H9 (cell line): ENCODE data around the gene DNAH1. TPM values are rescaled to one million over a fixed set of nuclear protein-coding genes. Genes with fewer than 3 reads are reported as not detected.

Source experiments
- DNase-seq: peaks from one replicate; pipeline ENCODE4 v3.0.0-alpha.2; 2017
- H2AFZ ChIP-seq: one replicate; pipeline ENCODE4 v1.6.1; 2013; ENCODE audit warnings: mild to moderate bottlenecking, low read length, control low read depth, moderate library complexity
- H2AK5ac ChIP-seq: 2 replicates; pipeline ENCODE4 v1.6.1; 2013; ENCODE audit warnings: low read length, control low read depth, mixed read lengths; ENCODE audit not compliant: insufficient read length
- H2BK120ac ChIP-seq: one replicate; pipeline ENCODE4 v1.6.1; 2013; ENCODE audit warnings: low read depth, mild to moderate bottlenecking, low read length, control low read depth, inconsistent platforms; ENCODE audit not compliant: poor library complexity, severe bottlenecking
- H2BK12ac ChIP-seq: 2 replicates; pipeline ENCODE4 v1.6.1; 2013; ENCODE audit warnings: low read length, control low read depth, mixed read lengths, low read depth; ENCODE audit not compliant: insufficient read length
- H2BK15ac ChIP-seq: 2 replicates; pipeline ENCODE4 v1.6.1; 2013; ENCODE audit warnings: low read depth, low read length, control low read depth
- H2BK20ac ChIP-seq: one replicate; pipeline ENCODE4 v1.6.1; 2013; ENCODE audit warnings: low read depth, mild to moderate bottlenecking, low read length, control low read depth, inconsistent platforms; ENCODE audit not compliant: poor library complexity, severe bottlenecking
- H2BK5ac ChIP-seq: 2 replicates; pipeline ENCODE4 v1.6.1; 2013; ENCODE audit warnings: low read length, control low read depth, mixed read lengths; ENCODE audit not compliant: insufficient read length
- H3K14ac ChIP-seq: 2 replicates; pipeline ENCODE4 v1.6.1; 2013; ENCODE audit warnings: low read length, control low read depth; ENCODE audit not compliant: insufficient read depth
- H3K18ac ChIP-seq: 2 replicates; pipeline ENCODE4 v1.6.1; 2013; ENCODE audit warnings: low read depth, mild to moderate bottlenecking, mixed read lengths, low read length, control low read depth; ENCODE audit not compliant: insufficient read length
- H3K23ac ChIP-seq: 2 replicates; pipeline ENCODE4 v1.6.1; 2013; ENCODE audit warnings: low read length, control low read depth, mixed read lengths, low read depth; ENCODE audit not compliant: insufficient read length
- H3K23me2 ChIP-seq: 2 replicates; pipeline ENCODE4 v1.6.1; 2013; ENCODE audit warnings: low read depth, mild to moderate bottlenecking, mixed read lengths, low read length, control low read depth; ENCODE audit not compliant: insufficient read length, poor library complexity, severe bottlenecking
- H3K27ac ChIP-seq: 2 replicates; pipeline ENCODE4 v1.5.1; 2013; ENCODE audit warnings: low read length, control low read depth, mixed read lengths, low read depth; ENCODE audit not compliant: insufficient read length
- H3K27me3 ChIP-seq: 2 replicates; pipeline ENCODE4 v1.6.1; 2013; ENCODE audit warnings: low read length, control low read depth, inconsistent platforms; ENCODE audit not compliant: insufficient read depth
- H3K4ac ChIP-seq: 2 replicates; pipeline ENCODE4 v1.6.1; 2013; ENCODE audit warnings: low read depth, mild to moderate bottlenecking, control low read depth, inconsistent platforms, low read length, moderate library complexity
- H3K4me1 ChIP-seq: 2 replicates; pipeline ENCODE4 v1.6.1; 2013; ENCODE audit warnings: low read length, control low read depth, inconsistent platforms; ENCODE audit not compliant: insufficient read depth
- H3K4me2 ChIP-seq: 2 replicates; pipeline ENCODE4 v1.6.1; 2013; ENCODE audit warnings: low read length, control low read depth, mixed read lengths; ENCODE audit not compliant: insufficient read length, insufficient read depth
- H3K56ac ChIP-seq: 2 replicates; pipeline ENCODE4 v1.6.1; 2013; ENCODE audit warnings: low read depth, mild to moderate bottlenecking, mixed read lengths, low read length, control low read depth; ENCODE audit not compliant: insufficient read length
- H3K79me1 ChIP-seq: 2 replicates; pipeline ENCODE4 v1.6.1; 2013; ENCODE audit warnings: low read depth, mild to moderate bottlenecking, moderate library complexity, low read length, control low read depth, inconsistent platforms; ENCODE audit not compliant: insufficient read depth, poor library complexity, severe bottlenecking
- H3K79me2 ChIP-seq: 2 replicates; pipeline ENCODE4 v1.6.1; 2013; ENCODE audit warnings: low read length, control low read depth, inconsistent platforms; ENCODE audit not compliant: insufficient read depth
- H3K9ac ChIP-seq: 2 replicates; pipeline ENCODE4 v1.6.1; 2013; ENCODE audit warnings: low read length, control low read depth, mixed read lengths; ENCODE audit not compliant: insufficient read length; ENCODE audit errors: extremely low read depth
- H3K9me3 ChIP-seq: one replicate; pipeline ENCODE4 v1.6.1; 2013; ENCODE audit warnings: low read depth, low read length, inconsistent platforms; ENCODE audit not compliant: control insufficient read depth
- H3T11ph ChIP-seq: one replicate; pipeline ENCODE4 v1.6.1; 2013; ENCODE audit warnings: mild to moderate bottlenecking, low read length, control low read depth, inconsistent platforms
- H4K20me1 ChIP-seq: one replicate; pipeline ENCODE4 v1.6.1; 2013; ENCODE audit not compliant: control insufficient read depth, insufficient read length, insufficient read depth
- H4K5ac ChIP-seq: 2 replicates; pipeline ENCODE4 v1.6.1; 2013; ENCODE audit warnings: low read depth, mild to moderate bottlenecking, mixed read lengths, low read length, control low read depth; ENCODE audit not compliant: insufficient read length
- H4K8ac ChIP-seq: replicated peaks from 2 replicates; pipeline ENCODE4 v1.6.1; 2013; ENCODE audit warnings: low read length, control low read depth, mixed read lengths, low read depth; ENCODE audit not compliant: insufficient read length
- H4K91ac ChIP-seq: 2 replicates; pipeline ENCODE4 v1.6.1; 2013; ENCODE audit warnings: low read depth, mild to moderate bottlenecking, moderate library complexity, mixed read lengths, low read length, control low read depth; ENCODE audit not compliant: insufficient read length
- H3K27ac Mint-ChIP-seq, 3 experiments: 2 replicates in 2 of 3; 3 replicates in 1 of 3; pipeline ENCODE4 v1.8.0; 2020 to 2021; ENCODE audit warnings: mixed read lengths in 3 of 3, mild to moderate bottlenecking in 1 of 3, moderate library complexity in 1 of 3
- H3K27me3 Mint-ChIP-seq: 2 replicates; pipeline ENCODE4 v1.8.0; 2021; ENCODE audit warnings: low read depth, mild to moderate bottlenecking, moderate library complexity, mixed read lengths
- H3K36me3 Mint-ChIP-seq, 3 experiments: 2 replicates in 2 of 3; 3 replicates in 1 of 3; pipeline ENCODE4 v1.8.0; 2020 to 2021; ENCODE audit warnings: low read depth in 3 of 3, mixed read lengths in 3 of 3; ENCODE audit not compliant: insufficient read depth in 1 of 3
- H3K4me1 Mint-ChIP-seq, 2 experiments: 2 replicates each; pipeline ENCODE4 v1.8.0; 2020; ENCODE audit warnings: mixed read lengths in 2 of 2
- H3K4me3 Mint-ChIP-seq, 2 experiments: 2 replicates in 1 of 2; 3 replicates in 1 of 2; pipeline ENCODE4 v1.8.0; 2020 to 2021; ENCODE audit warnings: mild to moderate bottlenecking in 2 of 2, mixed read lengths in 2 of 2, moderate library complexity in 1 of 2
- H3K9me3 Mint-ChIP-seq, 2 experiments: 2 replicates in 1 of 2; 3 replicates in 1 of 2; pipeline ENCODE4 v1.8.0; 2020; ENCODE audit warnings: mild to moderate bottlenecking in 2 of 2, mixed read lengths in 2 of 2, moderate library complexity in 1 of 2
- WGBS: extraction: QIAGEN DNeasy Blood & Tissue Kit; methylation state at CpG from one replicate; pipeline ENCODE4 v1.1.7; 2013; ENCODE audit warnings: missing lambda C conversion rate, low lambda C conversion rate, mixed read lengths; ENCODE audit not compliant: insufficient read length; ENCODE audit errors: extremely low coverage; 5-methylcytosine and 5-hydroxymethylcytosine counted together
- total RNA-seq: library from RNA; stranded (reverse); gene quantifications from 2 replicates; pipeline ENCODE4 v1.2.1, GENCODE V29; 2021
- TF ChIP-seq, protein P1 (sequence below): fragments of 200-600 bp; sonication (generic); conservative IDR thresholded peaks from 3 replicates; pipeline ENCODE4 v1.8.0; 2021; ENCODE audit warnings: antibody characterized with exemption, mild to moderate bottlenecking

DNAH1 gene
- total RNA-seq, 1 experiment from 2014 or later, result 2.0 TPM

DNA sequence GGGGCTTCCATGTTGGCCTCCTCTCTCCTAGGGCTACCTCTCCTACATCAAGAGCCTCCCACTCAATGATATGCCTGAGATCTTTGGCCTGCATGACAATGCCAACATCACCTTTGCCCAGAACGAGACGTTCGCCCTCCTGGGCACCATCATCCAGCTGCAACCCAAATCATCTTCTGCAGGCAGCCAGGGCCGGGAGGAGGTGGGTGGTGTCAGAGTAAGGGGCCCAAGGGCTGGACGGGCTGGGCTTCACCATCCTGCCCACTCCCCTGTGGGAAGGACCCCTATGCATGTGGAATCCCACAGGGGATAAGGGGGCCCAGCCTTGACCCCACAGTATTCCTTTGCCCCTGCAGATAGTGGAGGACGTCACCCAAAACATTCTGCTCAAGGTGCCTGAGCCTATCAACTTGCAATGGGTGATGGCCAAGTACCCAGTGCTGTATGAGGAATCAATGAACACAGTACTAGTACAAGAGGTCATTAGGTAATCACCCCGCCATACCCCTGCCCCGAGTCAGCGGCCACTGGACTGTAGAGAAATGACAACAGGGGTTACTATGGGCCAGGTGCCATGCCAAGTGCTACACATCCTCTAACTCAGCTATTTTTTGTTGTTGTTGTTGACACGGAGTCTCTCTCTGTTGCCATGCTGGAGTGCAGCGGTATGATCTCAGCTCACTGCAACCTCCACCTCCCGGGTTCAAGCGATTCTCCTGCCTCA is 81.7 kb downstream of the DNAH1 start:
- H3T11ph ChIP-seq, result no peak overlapping the region
- no peak overlapping the region for H3K4me3 Mint-ChIP-seq
- H3K9me3 ChIP-seq, result no peaks in the 10 kb centered on the region

More for the DNA sequence above, 81.7 kb downstream of the DNAH1 start:
- no peak for DNase-seq
- Histone ChIP-seq H3K27me3 (no peaks in the 10 kb centered on the region), H2BK20ac (no peak overlapping the region), H2BK120ac (no peak overlapping the region), H3K79me1 (no peaks in the 10 kb centered on the region), H2AFZ (no peak overlapping the region), H3K4ac (no peak overlapping the region), H3K56ac (no peak overlapping the region), H2BK5ac (no peak overlapping the region), H3K23ac (no peak overlapping the region), H3K79me2 (no peaks in the 10 kb centered on the region), H3K4me1 (no peaks in the 10 kb centered on the region), H3K4me2 (no peak overlapping the region), H2BK15ac (no peak overlapping the region), H4K91ac (no peak overlapping the region), H4K5ac (no peak overlapping the region), H3K18ac (no peak overlapping the region), H2AK5ac (no peak overlapping the region), H4K8ac (no peak overlapping the region), H4K20me1 (no peaks in the 10 kb centered on the region), H3K23me2 (no peaks in the 10 kb centered on the region), H3K27ac (no peak overlapping the region), H3K14ac (no peak overlapping the region; the same call in 1 of the 2 replicates), H3K9ac (no peak overlapping the region), H2BK12ac (no peak overlapping the region)
- peaks cover 9% of the 10 kb centered on the region for H3K27me3 Mint-ChIP-seq
- H3K36me3 Mint-ChIP-seq, result peaks cover 11 to 23% (median 15%) of the 10 kb centered on the region in 3 experiments; a peak in 6 of 7 replicates
- H3K4me1 Mint-ChIP-seq, result no peaks in the 10 kb centered on the region; a peak in 1 of 4 replicates
- no CpG with 5 or more reads among the region's 13 CpGs for WGBS
- H3K27ac Mint-ChIP-seq, result no peak overlapping the region
- no peaks in the 10 kb centered on the region for H3K9me3 Mint-ChIP-seq
- TF ChIP-seq, protein P1, sequence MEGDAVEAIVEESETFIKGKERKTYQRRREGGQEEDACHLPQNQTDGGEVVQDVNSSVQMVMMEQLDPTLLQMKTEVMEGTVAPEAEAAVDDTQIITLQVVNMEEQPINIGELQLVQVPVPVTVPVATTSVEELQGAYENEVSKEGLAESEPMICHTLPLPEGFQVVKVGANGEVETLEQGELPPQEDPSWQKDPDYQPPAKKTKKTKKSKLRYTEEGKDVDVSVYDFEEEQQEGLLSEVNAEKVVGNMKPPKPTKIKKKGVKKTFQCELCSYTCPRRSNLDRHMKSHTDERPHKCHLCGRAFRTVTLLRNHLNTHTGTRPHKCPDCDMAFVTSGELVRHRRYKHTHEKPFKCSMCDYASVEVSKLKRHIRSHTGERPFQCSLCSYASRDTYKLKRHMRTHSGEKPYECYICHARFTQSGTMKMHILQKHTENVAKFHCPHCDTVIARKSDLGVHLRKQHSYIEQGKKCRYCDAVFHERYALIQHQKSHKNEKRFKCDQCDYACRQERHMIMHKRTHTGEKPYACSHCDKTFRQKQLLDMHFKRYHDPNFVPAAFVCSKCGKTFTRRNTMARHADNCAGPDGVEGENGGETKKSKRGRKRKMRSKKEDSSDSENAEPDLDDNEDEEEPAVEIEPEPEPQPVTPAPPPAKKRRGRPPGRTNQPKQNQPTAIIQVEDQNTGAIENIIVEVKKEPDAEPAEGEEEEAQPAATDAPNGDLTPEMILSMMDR, result no peak
